K562 (cell line): ENCODE measurements around the gene C16orf92. TPM values are rescaled to one million over a fixed set of nuclear protein-coding genes. Genes with fewer than 3 reads are reported as not detected.

Experiments
- ATAC-seq: fragments of 200-7000 bp; cut with Tn5 transposase; 3 replicates; pipeline ENCODE4 v1.9.1; 2020; ENCODE audit warnings: moderate library complexity
- BruUV-seq: library from RNA; stranded (reverse); fragments of 400-500 nt; replicated peaks from 2 replicates; lab custom pipeline; 2021; lab: Mats Ljungman, UMichigan
- CTCF ChIA-PET: fragments of 300-600 bp; formaldehyde crosslinking; extraction: SDS; loops from one replicate; lab custom pipeline; 2021; ENCODE audit warnings: low intra/inter-chr PET ratio; lab: Yijun Ruan, JAX
- POLR2A ChIA-PET: fragments of 300-600, 350-650 bp; sonication (Branson Sonifier 250); formaldehyde crosslinking; extraction: SDS; loops from one replicate; lab custom pipeline; 2021; ENCODE audit warnings: antibody characterized with exemption, inconsistent platforms; lab: Yijun Ruan, JAX
- DNase-seq, 4 experiments: peaks; one replicate each; pipeline versions ENCODE4 v3.0.0 to v3.0.0-alpha.2; 2011 to 2018; ENCODE audit warnings: low spot score in 3 of 4, mixed read lengths in 3 of 4; ENCODE audit errors: extremely low read depth in 1 of 4
- FAIRE-seq: peaks from 2 replicates; lab custom pipeline; 2011; peaks lifted over from hg19 to GRCh38; lab: Jason Lieb, UNC
- H2AFZ ChIP-seq: 2 replicates; pipeline ENCODE4 v1.6.0; 2011; ENCODE audit warnings: low read depth, low read length, control low read depth, inconsistent platforms
- H3K27ac ChIP-seq: fragments of 200-600 bp; 3 replicates; pipeline ENCODE4 v1.8.0; 2011; ENCODE audit warnings: low read depth, mild to moderate bottlenecking, control low read depth, inconsistent platforms, low read length, moderate library complexity, mixed read lengths; ENCODE audit errors: extremely low read depth
- H3K27me3 ChIP-seq, 2 experiments: fragments of 300-600 bp in 1 of 2; 2 replicates in 1 of 2; 3 replicates in 1 of 2; pipeline versions ENCODE4 v1.6.0 to v1.8.0; 2011; ENCODE audit warnings: inconsistent platforms in 2 of 2, low read length in 2 of 2, mild to moderate bottlenecking in 1 of 2, mixed read lengths in 1 of 2, moderate library complexity in 1 of 2; ENCODE audit not compliant: control insufficient read depth in 2 of 2, insufficient read depth in 2 of 2
- H3K36me3 ChIP-seq: fragments of 300-600 bp; 3 replicates; pipeline ENCODE4 v1.8.0; 2011; ENCODE audit warnings: mild to moderate bottlenecking, low read length, inconsistent platforms; ENCODE audit not compliant: control insufficient read depth, insufficient read depth
- H3K4me1 ChIP-seq, 2 experiments: fragments of 200-600 bp in 1 of 2; replicated peaks in 1 of 2; 2 replicates in 1 of 2; 3 replicates in 1 of 2; pipeline versions ENCODE4 v1.5.1 to v1.8.0; 2011; ENCODE audit warnings: inconsistent platforms in 2 of 2, low read length in 2 of 2, mild to moderate bottlenecking in 1 of 2, mixed read lengths in 1 of 2, moderate library complexity in 1 of 2; ENCODE audit not compliant: control insufficient read depth in 2 of 2, insufficient read depth in 2 of 2
- H3K4me2 ChIP-seq: 2 replicates; pipeline ENCODE4 v1.6.1; 2011; ENCODE audit warnings: low read length, control low read depth, inconsistent platforms, mixed read lengths; ENCODE audit not compliant: insufficient read depth
- H3K4me3 ChIP-seq: fragments of 200-600 bp; sonication (generic), shearing (Covaris generic); 2 replicates; pipeline ENCODE4 v1.5.1; 2016; ENCODE audit warnings: control low read depth, inconsistent platforms
- H3K79me2 ChIP-seq: fragments of 200-600 bp; 3 replicates; pipeline ENCODE4 v1.8.0; 2011; ENCODE audit warnings: low read length, inconsistent platforms; ENCODE audit not compliant: control insufficient read depth, insufficient read depth
- H3K9ac ChIP-seq, 2 experiments: 2 replicates each; pipeline versions ENCODE4 v1.6.0 to v1.6.1; 2011; ENCODE audit warnings: low read depth in 2 of 2, low read length in 2 of 2, control low read depth in 1 of 2, inconsistent platforms in 1 of 2, mild to moderate bottlenecking in 1 of 2, mixed read lengths in 1 of 2; ENCODE audit not compliant: insufficient read depth in 1 of 2
- H3K9me1 ChIP-seq: one replicate; pipeline ENCODE4 v1.6.0; 2011; ENCODE audit warnings: inconsistent platforms, mild to moderate bottlenecking, low read length, moderate library complexity; ENCODE audit not compliant: control insufficient read depth, insufficient read depth
- H3K9me3 ChIP-seq: replicated peaks from 2 replicates; pipeline ENCODE4 v1.5.1; 2011; ENCODE audit warnings: low read depth, low read length, inconsistent platforms; ENCODE audit not compliant: control insufficient read depth, insufficient read depth
- H4K20me1 ChIP-seq: replicated peaks from 2 replicates; pipeline ENCODE4 v1.6.1; 2011; ENCODE audit warnings: low read length, inconsistent platforms, mixed read lengths; ENCODE audit not compliant: control insufficient read depth, insufficient read depth
- ATF4 ChIP-seq: fragments of 450-650 bp; formaldehyde crosslinking; IDR thresholded peaks from 2 replicates; pipeline ENCODE4 v1.4.0; 2022; ENCODE audit warnings: mild to moderate bottlenecking, moderate library complexity
- E2F8 ChIP-seq: fragments of 450-650 bp; IDR thresholded peaks from 2 replicates; pipeline ENCODE4 v1.7.1; 2018; ENCODE audit warnings: mild to moderate bottlenecking, low read depth; ENCODE audit not compliant: partially characterized antibody
- ELF2 ChIP-seq: fragments of 250-450 bp; sonication (Bioruptor Pico); IDR thresholded peaks from 2 replicates; pipeline ENCODE4 v1.5.0; 2021; ENCODE audit warnings: mild to moderate bottlenecking
- FOXK2 ChIP-seq, 2 experiments: fragments of 450-650 bp; IDR thresholded peaks in 1 of 2; conservative IDR thresholded peaks in 1 of 2; 2 replicates each; pipeline ENCODE4 v1.6.1; 2016; ENCODE audit warnings: low read depth in 2 of 2, mild to moderate bottlenecking in 1 of 2
- KLF13 ChIP-seq: fragments of 450-650 bp; IDR thresholded peaks from 2 replicates; pipeline ENCODE4 v1.6.1; 2016; ENCODE audit warnings: missing genetic modification characterization, low read depth, mild to moderate bottlenecking, missing compliant biosample characterization, moderate library complexity, borderline replicate concordance
- NELFE ChIP-seq: IDR thresholded peaks from 2 replicates; pipeline ENCODE4 v1.6.1; 2011; ENCODE audit warnings: mild to moderate bottlenecking; ENCODE audit not compliant: insufficient read depth, insufficient read length
- TAF7 ChIP-seq: fragments of 450-650 bp; IDR thresholded peaks from 2 replicates; pipeline ENCODE4 v1.6.1; 2016; ENCODE audit warnings: missing genetic modification characterization, missing compliant biosample characterization
- TOE1 ChIP-seq, 2 experiments: fragments of 450-650 bp in 1 of 2; sonication (generic) in 1 of 2; formaldehyde crosslinking in 1 of 2; IDR thresholded peaks; 2 replicates each; pipeline versions ENCODE4 v1.7.1 to v1.8.0; 2016 to 2022; ENCODE audit warnings: borderline replicate concordance in 2 of 2, mild to moderate bottlenecking in 2 of 2, antibody characterized with exemption in 1 of 2, inconsistent platforms in 1 of 2, low read depth in 1 of 2, missing genetic modification reagents in 1 of 2, moderate library complexity in 1 of 2
- WGBS: fragments of 100-300 bp; shearing (Covaris generic); methylation state at CpG from one replicate; pipeline ENCODE4 v1.1.6; 2016; ENCODE audit warnings: low coverage, mixed read lengths; ENCODE audit not compliant: insufficient coverage; ENCODE audit errors: missing lambda C conversion rate; 5-methylcytosine and 5-hydroxymethylcytosine counted together
- in situ Hi-C: fragments of 300-500 bp; cut with MboI; formaldehyde crosslinking; loops from 4 replicates; pipeline ENCODE4 v1.15.0; 2018; ENCODE audit warnings: inconsistent platforms, mixed read lengths
- intact Hi-C: fragments of 100-400 bp; cut with micrococcal nuclease; formaldehyde crosslinking; loops from 2 replicates; pipeline ENCODE4 v1.14.2; 2022
- polyA plus RNA-seq, 8 experiments: library from polyadenylated mRNA; depleted of rRNA in 4 of 8; stranded (reverse) in 5 of 8; unstranded in 3 of 8; fragments of >200 nt; fragmentation: Nextera tagmentation in 2 of 8; fragmentation: Illumina TruSeq in 1 of 8; extraction: Ambion mirVana in 2 of 8; extraction: Trizol in 1 of 8; gene quantifications; 2 replicates each; pipeline versions ENCODE4 v1.2.1 to v1.2.3, GENCODE V29; 2011 to 2014; ENCODE audit warnings: inconsistent platforms in 1 of 8, missing spikeins in 1 of 8
- total RNA-seq, 7 experiments: library from RNA; depleted of rRNA in 6 of 7; stranded (reverse); fragments of >200 nt in 6 of 7; fragmentation: Illumina TruSeq in 2 of 7; extraction: Trizol in 2 of 7; gene quantifications; 2 replicates each; pipeline versions ENCODE4 v1.2.1 to v1.2.3, GENCODE V29; 2011 to 2021; ENCODE audit warnings: low replicate concordance in 1 of 7

The C16orf92 gene
- total and polyA plus RNA-seq, 9 of the 15 experiments (the other 6 are each of a cell fraction or from before 2014, with no cell fraction given), result not detected

- ChIA-PET CTCF (no interaction called here), POLR2A (interaction anchor here (0.5 to 3.2 kb wide), 15 partner anchors 10 to 274 kb away, joined by 3 to 22 read pairs (median 3); partner anchors contain the start of genes KIF22 and TMEM219)
- peak; percentile 99 to 100 (median 99) for DNase-seq
- Histone ChIP-seq H2AFZ (peak within 1 kb of the TSS; percentile 88), H3K4me1 (peaks cover 26 to 30% of the 10 kb centered on the region in 2 experiments; a peak in 4 of 5 replicates), H3K36me3 (peaks cover 42% of the 10 kb centered on the region), H3K4me2 (peak within 1 kb of the TSS; percentile 87), H3K9ac (peak within 1 kb of the TSS; percentile 82 to 88), H4K20me1 (peaks cover 23% of the 10 kb centered on the region), H3K27me3 (no peaks in the 10 kb centered on the region), H3K9me1 (peaks cover 3% of the 10 kb centered on the region), H3K27ac (peak within 1 kb of the TSS; percentile 80), H3K4me3 (peak within 1 kb of the TSS; percentile 71), H3K79me2 (peaks cover 36% of the 10 kb centered on the region), H3K9me3 (no peaks in the 10 kb centered on the region; the same call in 1 of the 2 replicates)
- WGBS, result 14% methylated on average over 26 of the region's 75 CpGs
- intact Hi-C loops (loop anchor here (1.0 kb wide), 1 partner anchor 30 kb away; no protein-coding TSS in a partner anchor), in situ Hi-C loops (no loop called here)
- BruUV-seq, result no TSS peak
- peak; percentile 99 for ATAC-seq
- FAIRE-seq, result peak; percentile 98
- TF ChIP-seq ELF2, result 0 out of 2 replicates have a peak, but pooled peaks have one; percentile 10
- peak; percentile 34; the same call in 1 of the 2 replicates for TF ChIP-seq TOE1 (IDR thresholded peaks at IDR 0.05; ENCODE audit: borderline replicate concordance)
- no peak for TF ChIP-seq TOE1 (CRISPR knock-in tag; IDR thresholded peaks at IDR 0.05; ENCODE audit: borderline replicate concordance, low read depth)
- TF ChIP-seq NELFE, result no peak
- peak; percentile 45 to 83; a peak in 3 of 4 replicates for TF ChIP-seq FOXK2 (conservative IDR thresholded peaks at IDR 0.05 in 1 of 2, IDR thresholded peaks at IDR 0.05 in 1 of 2; ENCODE audit: low read depth in 2 of 2)
- peak; percentile 41; the same call in 1 of the 2 replicates for TF ChIP-seq KLF13
- TF ChIP-seq TAF7 (tag), result 0 out of 2 replicates have a peak, but pooled peaks have one; percentile 40
- TF ChIP-seq ATF4 (CRISPR knock-in tag), result 0 out of 2 replicates have a peak, but pooled peaks have one; percentile 29
- TF ChIP-seq E2F8, result peak; percentile 95
These were observed 49.4 kb upstream of the C16orf92 start, which contains the start of gene TAOK2 for GRCh38 chr16:29973384-29974246. Gene TAOK2, plus strand, starts transcription at chr16:29973868. Its CDS starts 3,905 bp downstream, at chr16:29977773.
